Breast epithelium (tissue), 4 donors: Measurements from ENCODE around the gene ARHGEF4. TPM values are rescaled to one million over a fixed set of nuclear protein-coding genes. Genes with fewer than 3 reads are reported as not detected.

ENCODE experiments used
- DNase-seq, 2 donors: peaks; one replicate each; pipeline ENCODE4 v3.0.0-alpha.2; 2019; ENCODE audit warnings: low spot score in 2 of 2
- H3K27ac ChIP-seq, 2 donors: fragments of 200-600 bp; sonication (generic) in 1 of 2; one replicate each; pipeline ENCODE4 v1.5.1; 2016 to 2019; ENCODE audit warnings: mild to moderate bottlenecking in 1 of 2
- H3K27me3 ChIP-seq, 2 donors: fragments of 200-600 bp; sonication (generic) in 1 of 2; one replicate each; pipeline versions ENCODE4 v1.5.1 to v1.6.0; 2017 to 2019; ENCODE audit warnings: control low read depth in 1 of 2, mild to moderate bottlenecking in 1 of 2
- H3K36me3 ChIP-seq: fragments of 200-600 bp; one replicate; pipeline ENCODE4 v1.5.1; 2019
- H3K4me1 ChIP-seq, 2 donors: fragments of 200-600 bp; sonication (generic); one replicate each; pipeline ENCODE4 v1.5.1; 2016 to 2019; ENCODE audit warnings: control low read depth in 1 of 2
- H3K4me3 ChIP-seq, 3 donors: fragments of 200-600 bp; sonication (generic); 1 replicate in 2 of 3; 2 replicates in 1 of 3; pipeline ENCODE4 v1.5.1; 2016 to 2019; ENCODE audit warnings: mild to moderate bottlenecking in 3 of 3, moderate library complexity in 2 of 3
- H3K9me3 ChIP-seq, 2 donors: fragments of 200-600 bp; sonication (generic) in 1 of 2; one replicate each; pipeline ENCODE4 v1.5.1; 2016 to 2019; ENCODE audit warnings: control low read depth in 1 of 2
- POLR2A ChIP-seq: fragments of 450-650 bp; IDR thresholded peaks from one replicate; pipeline ENCODE4 v1.6.1; 2016; ENCODE audit warnings: antibody characterized with exemption, mild to moderate bottlenecking, moderate library complexity
- POLR2AphosphoS5 ChIP-seq, 3 donors: sonication (generic); formaldehyde crosslinking; IDR thresholded peaks; one replicate each; pipeline ENCODE4 v1.6.1; 2017; ENCODE audit warnings: antibody characterized with exemption in 3 of 3
- intact Hi-C: fragments of 100-400 bp; cut with DNase I; formaldehyde crosslinking; loops from one replicate; pipeline ENCODE4 v1.15.1; 2023; ENCODE audit warnings: low total_unique reads
- total RNA-seq, 3 donors: library from RNA; depleted of rRNA; stranded (reverse); fragments of >200 nt; gene quantifications; one replicate each; pipeline ENCODE4 v1.1.0, GENCODE V29; 2016
- TF ChIP-seq, protein P1 (sequence below), 3 donors: fragments of 450-650 bp; IDR thresholded peaks; one replicate each; pipeline ENCODE4 v1.5.1; 2016 to 2017; ENCODE audit warnings: antibody characterized with exemption in 3 of 3, mild to moderate bottlenecking in 3 of 3, moderate library complexity in 3 of 3

ARHGEF4 gene
- total RNA-seq, 3 donors from 2014 or later, result 7.5 to 10.1 (median 8.0) TPM

DNA sequence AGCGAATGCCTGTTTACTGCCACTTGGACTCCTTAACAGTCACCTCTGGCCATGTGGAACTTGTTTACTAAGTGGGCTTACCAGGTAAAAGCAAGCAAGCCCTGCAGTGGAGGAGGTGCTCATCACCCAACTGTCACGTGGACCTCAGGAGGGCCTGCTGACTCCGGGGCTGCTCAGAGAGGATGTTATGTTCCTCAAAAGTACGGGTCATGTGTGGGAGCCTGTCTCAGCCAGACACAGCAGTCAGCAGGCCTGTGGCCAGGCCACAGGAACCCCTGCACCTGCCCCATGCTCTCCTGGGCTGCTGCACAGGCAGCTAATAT, 45.1 kb upstream of the ARHGEF4 start:
- H3K4me1 ChIP-seq, result no peaks in the 10 kb centered on the region
- H3K36me3 ChIP-seq, result no peaks in the 10 kb centered on the region
- no peaks in the 10 kb centered on the region for H3K9me3 ChIP-seq
- H3K4me3 ChIP-seq, result no peak overlapping the region
- TF ChIP-seq, protein P1, sequence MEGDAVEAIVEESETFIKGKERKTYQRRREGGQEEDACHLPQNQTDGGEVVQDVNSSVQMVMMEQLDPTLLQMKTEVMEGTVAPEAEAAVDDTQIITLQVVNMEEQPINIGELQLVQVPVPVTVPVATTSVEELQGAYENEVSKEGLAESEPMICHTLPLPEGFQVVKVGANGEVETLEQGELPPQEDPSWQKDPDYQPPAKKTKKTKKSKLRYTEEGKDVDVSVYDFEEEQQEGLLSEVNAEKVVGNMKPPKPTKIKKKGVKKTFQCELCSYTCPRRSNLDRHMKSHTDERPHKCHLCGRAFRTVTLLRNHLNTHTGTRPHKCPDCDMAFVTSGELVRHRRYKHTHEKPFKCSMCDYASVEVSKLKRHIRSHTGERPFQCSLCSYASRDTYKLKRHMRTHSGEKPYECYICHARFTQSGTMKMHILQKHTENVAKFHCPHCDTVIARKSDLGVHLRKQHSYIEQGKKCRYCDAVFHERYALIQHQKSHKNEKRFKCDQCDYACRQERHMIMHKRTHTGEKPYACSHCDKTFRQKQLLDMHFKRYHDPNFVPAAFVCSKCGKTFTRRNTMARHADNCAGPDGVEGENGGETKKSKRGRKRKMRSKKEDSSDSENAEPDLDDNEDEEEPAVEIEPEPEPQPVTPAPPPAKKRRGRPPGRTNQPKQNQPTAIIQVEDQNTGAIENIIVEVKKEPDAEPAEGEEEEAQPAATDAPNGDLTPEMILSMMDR (IDR thresholded peaks at IDR 0.05), result no peak
- TF ChIP-seq POLR2A, result no peak
- no peak for TF ChIP-seq POLR2AphosphoS5 (IDR thresholded peaks at IDR 0.05)
- H3K27me3 ChIP-seq, result peaks cover 0 to 2% of the 10 kb centered on the region in 2 donors
- no peak for DNase-seq
- intact Hi-C loops, result loop anchor here (10.0 kb wide), 1 partner anchor 83 kb away; no protein-coding TSS in a partner anchor
- no peak overlapping the region for H3K27ac ChIP-seq

DNA sequence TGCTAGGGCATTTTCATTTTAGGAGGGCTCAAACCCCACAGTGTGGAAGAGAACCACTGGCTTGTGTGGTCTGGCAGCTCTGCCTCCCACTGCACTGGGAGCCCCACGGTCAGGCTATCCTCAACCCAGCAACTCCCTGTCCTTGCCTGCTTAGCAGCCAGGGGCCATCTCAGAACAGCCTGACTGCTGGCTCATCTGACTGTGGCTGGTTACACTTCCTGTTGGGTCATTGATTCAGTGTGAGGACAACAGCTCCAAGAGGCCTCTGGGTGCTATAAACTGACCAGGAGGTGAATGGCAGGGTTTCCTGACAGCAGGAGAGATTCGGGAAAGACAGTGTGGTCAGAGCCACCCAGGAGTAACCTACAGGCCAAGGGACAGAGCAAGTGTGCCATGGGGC, 41.3 kb upstream of the ARHGEF4 start:
- H3K36me3 ChIP-seq, result no peaks in the 10 kb centered on the region
- intact Hi-C loops, result loop anchor here (10.0 kb wide), 1 partner anchor 79 kb away; no protein-coding TSS in a partner anchor
- no peak for TF ChIP-seq POLR2A
- TF ChIP-seq, protein P1 (IDR thresholded peaks at IDR 0.05), result no peak
- no peak for TF ChIP-seq POLR2AphosphoS5 (IDR thresholded peaks at IDR 0.05)

DNA sequence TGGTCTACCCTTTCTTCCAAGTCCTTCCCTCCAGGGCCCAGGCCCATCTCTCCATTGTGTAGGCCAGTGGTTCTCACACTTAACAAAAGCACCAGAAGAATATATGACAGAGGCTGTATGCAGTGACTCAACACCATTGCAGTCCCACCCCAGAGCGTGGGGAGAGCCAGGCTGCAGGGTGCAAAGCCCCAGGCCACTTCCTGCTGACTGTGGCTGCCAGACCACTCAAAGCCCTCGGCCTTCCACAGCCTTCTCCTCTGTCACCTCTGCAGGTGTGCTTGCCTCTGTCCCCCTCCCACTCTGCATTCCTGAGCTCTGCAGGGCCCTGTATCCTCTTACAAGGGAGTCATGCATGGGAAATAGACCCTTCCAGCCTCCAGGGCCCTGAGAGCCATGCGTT, 40.4 kb upstream of the ARHGEF4 start:
- Histone ChIP-seq H3K9me3 (no peaks in the 10 kb centered on the region), H3K4me1 (no peaks in the 10 kb centered on the region), H3K4me3 (no peak overlapping the region), H3K27me3 (peaks cover 0 to 2% of the 10 kb centered on the region in 2 donors), H3K27ac (no peak overlapping the region), H3K36me3 (no peaks in the 10 kb centered on the region)
- intact Hi-C loops, result loop anchor here (10.0 kb wide), 1 partner anchor 79 kb away; no protein-coding TSS in a partner anchor
- TF ChIP-seq POLR2AphosphoS5 (IDR thresholded peaks at IDR 0.05) (no peak), POLR2A (no peak)
- TF ChIP-seq, protein P1 (IDR thresholded peaks at IDR 0.05), result no peak
- no peak for DNase-seq

More for the DNA sequence above, 41.3 kb upstream of the ARHGEF4 start:
- Histone ChIP-seq H3K4me1 (no peaks in the 10 kb centered on the region), H3K27ac (no peak overlapping the region), H3K27me3 (peaks cover 0 to 2% of the 10 kb centered on the region in 2 donors), H3K4me3 (no peak overlapping the region), H3K9me3 (no peaks in the 10 kb centered on the region)
- no peak for DNase-seq

DNA sequence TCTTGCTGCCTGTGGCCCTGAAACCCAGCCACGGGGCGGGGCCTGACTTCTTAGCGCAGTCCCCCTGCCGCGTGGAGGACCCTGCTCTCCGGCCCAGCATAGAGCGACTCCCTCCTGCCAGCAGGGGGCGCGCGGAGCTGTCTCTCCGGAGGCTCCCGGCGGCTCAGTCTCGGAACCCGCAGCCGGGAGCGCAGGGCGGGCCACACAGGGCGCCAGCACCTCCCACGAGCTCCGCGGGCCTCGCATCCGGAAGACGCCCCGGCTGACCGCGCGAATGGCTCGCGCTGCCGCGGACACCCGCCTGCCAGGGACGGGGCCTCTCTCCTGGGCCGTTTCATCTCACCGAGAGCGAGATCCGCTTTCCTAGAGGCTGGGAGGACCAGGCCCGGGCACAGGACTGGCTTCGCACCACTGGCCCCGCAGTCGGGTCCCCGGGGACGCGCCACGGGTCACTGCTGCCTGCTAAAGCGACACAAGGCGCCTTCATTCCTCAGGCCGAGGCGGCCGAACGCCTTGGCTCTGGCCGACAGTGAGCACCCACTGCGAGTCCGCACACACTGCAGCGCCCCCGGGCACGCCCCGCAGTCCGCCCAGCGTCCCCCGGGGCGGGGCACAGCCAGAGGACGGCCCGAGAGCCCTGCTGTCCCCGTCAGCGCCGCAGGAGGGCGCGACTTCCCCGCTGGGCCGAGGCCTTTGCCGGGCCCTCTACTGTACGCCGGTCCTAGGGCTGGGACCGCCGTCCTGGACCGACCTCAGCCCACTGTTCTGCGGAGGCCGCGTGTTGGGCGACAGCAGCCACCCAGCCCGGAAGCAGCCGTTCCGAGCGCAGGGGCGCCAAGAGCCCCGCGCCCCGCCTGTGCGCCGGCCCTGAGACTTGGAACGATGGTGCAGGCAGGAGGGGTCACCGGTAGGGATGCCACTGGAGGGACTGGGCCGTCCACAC, 39.0 kb upstream of the ARHGEF4 start:
- peak overlapping the region; percentile 64 to 90 (median 76) for H3K4me3 ChIP-seq
- H3K4me1 ChIP-seq, result no peaks in the 10 kb centered on the region
- no peak for TF ChIP-seq POLR2A
- TF ChIP-seq, protein P1 (IDR thresholded peaks at IDR 0.05), result peak; percentile 44 to 83 (median 69)
- TF ChIP-seq POLR2AphosphoS5 (IDR thresholded peaks at IDR 0.05), result peak in 2 of 3 donors; percentile 11 to 34
- no peaks in the 10 kb centered on the region for H3K9me3 ChIP-seq
- H3K27ac ChIP-seq, result peak overlapping the region; percentile 80 to 96
- peaks cover 0 to 2% of the 10 kb centered on the region in 2 donors for H3K27me3 ChIP-seq
- intact Hi-C loops, result loop anchor here (10.0 kb wide), 1 partner anchor 77 kb away; no protein-coding TSS in a partner anchor
- DNase-seq, result peak; percentile 64 to 85
- H3K36me3 ChIP-seq, result no peaks in the 10 kb centered on the region
